Colonic mucosa (tissue), 4 donors: Measurements from ENCODE around the gene ARPC4. TPM values are rescaled to one million over a fixed set of nuclear protein-coding genes. Genes with fewer than 3 reads are reported as not detected.

Experiments
- DNase-seq: peaks from one replicate; pipeline ENCODE4 v3.0.0-alpha.2; 2020
- H3K27ac ChIP-seq: fragments of 200-600 bp; one replicate; pipeline ENCODE4 v1.8.0; 2021
- H3K27me3 ChIP-seq: fragments of 200-600 bp; one replicate; pipeline ENCODE4 v1.8.0; 2021
- H3K36me3 ChIP-seq: fragments of 200-600 bp; one replicate; pipeline ENCODE4 v1.8.0; 2021
- H3K4me1 ChIP-seq: fragments of 200-600 bp; one replicate; pipeline ENCODE4 v1.8.0; 2021; ENCODE audit warnings: mild to moderate bottlenecking
- H3K4me3 ChIP-seq: fragments of 200-600 bp; one replicate; pipeline ENCODE4 v1.8.0; 2021
- H3K9ac ChIP-seq, 2 donors: one replicate each; pipeline ENCODE4 v1.7.0; 2013; ENCODE audit warnings: control low read depth in 2 of 2, low read depth in 2 of 2, low read length in 2 of 2
- H3K9me3 ChIP-seq: fragments of 200-600 bp; one replicate; pipeline ENCODE4 v1.8.0; 2021
- CTCF ChIP-seq: fragments of 200-600 bp; IDR thresholded peaks from one replicate; pipeline ENCODE4 v1.8.0; 2022; ENCODE audit warnings: antibody characterized with exemption, mild to moderate bottlenecking
- intact Hi-C: fragments of 100-400 bp; cut with DNase I; formaldehyde crosslinking; loops from one replicate; pipeline ENCODE4 v1.14.1; 2022
- total RNA-seq, 2 donors: library from RNA; stranded (reverse); fragmentation: NEBNext Ultra II Directional in 1 of 2; extraction: Animal tissue kit (Norgen Biotek cat#: 25700) in 1 of 2; gene quantifications; one replicate each; pipeline ENCODE4 v1.2.1, GENCODE V29; 2021
- donor health status: healthy.
- donor health status: DM: no; HTN: no; CAD: no.
- donor health status: DM: no; HTN: no; CAD: no.

ARPC4 gene
- total RNA-seq, 2 donors from 2014 or later, result 221 to 228 TPM

GRCh38 chr3:9754678-9755077 is 38.2 kb upstream of the ARPC4 start:
- Histone ChIP-seq H3K9ac (no peak overlapping the region), H3K36me3 (peaks cover 8% of the 10 kb centered on the region), H3K4me3 (no peak overlapping the region), H3K9me3 (no peaks in the 10 kb centered on the region), H3K4me1 (peaks cover 7% of the 10 kb centered on the region), H3K27ac (no peak overlapping the region), H3K27me3 (no peaks in the 10 kb centered on the region)
- no peak for TF ChIP-seq CTCF
- no peak for DNase-seq
- intact Hi-C loops, result no loop called here

- no peak overlapping the region for H3K4me3 ChIP-seq
- no peaks in the 10 kb centered on the region for H3K9me3 ChIP-seq
- no peaks in the 10 kb centered on the region for H3K4me1 ChIP-seq
- intact Hi-C loops, result no loop called here
- no peak overlapping the region for H3K27ac ChIP-seq
- H3K36me3 ChIP-seq, result peaks cover 8% of the 10 kb centered on the region
- no peaks in the 10 kb centered on the region for H3K27me3 ChIP-seq
- H3K9ac ChIP-seq, result no peak overlapping the region
- no peak for DNase-seq
- TF ChIP-seq CTCF, result no peak
Observed at GRCh38 chr3:9757427-9757826, 35.5 kb upstream of the ARPC4 start.

GRCh38 chr3:9760779-9761505 is 31.9 kb upstream of the ARPC4 start:
- H3K27ac ChIP-seq, result no peak overlapping the region
- no peaks in the 10 kb centered on the region for H3K27me3 ChIP-seq
- TF ChIP-seq CTCF, result no peak
- peaks cover 8% of the 10 kb centered on the region for H3K36me3 ChIP-seq
- no peak overlapping the region for H3K4me3 ChIP-seq
- H3K4me1 ChIP-seq, result no peaks in the 10 kb centered on the region
- DNase-seq, result no peak
- intact Hi-C loops, result no loop called here
- no peaks in the 10 kb centered on the region for H3K9me3 ChIP-seq
- no peak overlapping the region for H3K9ac ChIP-seq

- intact Hi-C loops, result no loop called here
- Histone ChIP-seq H3K9me3 (no peaks in the 10 kb centered on the region), H3K27me3 (no peaks in the 10 kb centered on the region), H3K4me1 (no peaks in the 10 kb centered on the region), H3K27ac (no peak overlapping the region), H3K9ac (no peak overlapping the region), H3K4me3 (no peak overlapping the region), H3K36me3 (peaks cover under 1% of the 10 kb centered on the region)
- no peak for TF ChIP-seq CTCF
- DNase-seq, result no peak
Observed at GRCh38 chr3:9761919-9762318, 31.0 kb upstream of the ARPC4 start.

GRCh38 chr3:9762871-9763270 is 30.0 kb upstream of the ARPC4 start:
- no peak for TF ChIP-seq CTCF
- intact Hi-C loops, result no loop called here
- Histone ChIP-seq H3K27me3 (no peaks in the 10 kb centered on the region), H3K9ac (no peak overlapping the region), H3K9me3 (no peaks in the 10 kb centered on the region), H3K27ac (no peak overlapping the region), H3K4me1 (no peaks in the 10 kb centered on the region), H3K36me3 (no peaks in the 10 kb centered on the region), H3K4me3 (no peak overlapping the region)
- DNase-seq, result no peak
